ENCODE results near the gene KLC1. TPM values are rescaled to one million over a fixed set of nuclear protein-coding genes. Genes with fewer than 3 reads are reported as not detected.

Gene KLC1
- total and polyA plus RNA-seq, 2 of the 13 experiments (the other 11 are each of a cell fraction or from before 2014, with no cell fraction given) = 53.2 to 63.5 TPM

- TF ChIP-seq CENPBD1 (CRISPR knock-in tag; IDR thresholded peaks at IDR 0.05; ENCODE audit: borderline replicate concordance, low read depth) = no peak
- TF ChIP-seq, protein P1, sequence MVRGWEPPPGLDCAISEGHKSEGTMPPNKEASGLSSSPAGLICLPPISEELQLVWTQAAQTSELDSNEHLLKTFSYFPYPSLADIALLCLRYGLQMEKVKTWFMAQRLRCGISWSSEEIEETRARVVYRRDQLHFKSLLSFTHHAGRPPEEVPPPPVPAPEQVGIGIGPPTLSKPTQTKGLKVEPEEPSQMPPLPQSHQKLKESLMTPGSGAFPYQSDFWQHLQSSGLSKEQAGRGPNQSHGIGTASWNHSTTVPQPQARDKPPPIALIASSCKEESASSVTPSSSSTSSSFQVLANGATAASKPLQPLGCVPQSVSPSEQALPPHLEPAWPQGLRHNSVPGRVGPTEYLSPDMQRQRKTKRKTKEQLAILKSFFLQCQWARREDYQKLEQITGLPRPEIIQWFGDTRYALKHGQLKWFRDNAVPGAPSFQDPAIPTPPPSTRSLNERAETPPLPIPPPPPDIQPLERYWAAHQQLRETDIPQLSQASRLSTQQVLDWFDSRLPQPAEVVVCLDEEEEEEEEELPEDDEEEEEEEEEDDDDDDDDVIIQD (CRISPR knock-in tag; IDR thresholded peaks at IDR 0.05; ENCODE audit: low read depth) = no peak
- TF ChIP-seq, protein P2, sequence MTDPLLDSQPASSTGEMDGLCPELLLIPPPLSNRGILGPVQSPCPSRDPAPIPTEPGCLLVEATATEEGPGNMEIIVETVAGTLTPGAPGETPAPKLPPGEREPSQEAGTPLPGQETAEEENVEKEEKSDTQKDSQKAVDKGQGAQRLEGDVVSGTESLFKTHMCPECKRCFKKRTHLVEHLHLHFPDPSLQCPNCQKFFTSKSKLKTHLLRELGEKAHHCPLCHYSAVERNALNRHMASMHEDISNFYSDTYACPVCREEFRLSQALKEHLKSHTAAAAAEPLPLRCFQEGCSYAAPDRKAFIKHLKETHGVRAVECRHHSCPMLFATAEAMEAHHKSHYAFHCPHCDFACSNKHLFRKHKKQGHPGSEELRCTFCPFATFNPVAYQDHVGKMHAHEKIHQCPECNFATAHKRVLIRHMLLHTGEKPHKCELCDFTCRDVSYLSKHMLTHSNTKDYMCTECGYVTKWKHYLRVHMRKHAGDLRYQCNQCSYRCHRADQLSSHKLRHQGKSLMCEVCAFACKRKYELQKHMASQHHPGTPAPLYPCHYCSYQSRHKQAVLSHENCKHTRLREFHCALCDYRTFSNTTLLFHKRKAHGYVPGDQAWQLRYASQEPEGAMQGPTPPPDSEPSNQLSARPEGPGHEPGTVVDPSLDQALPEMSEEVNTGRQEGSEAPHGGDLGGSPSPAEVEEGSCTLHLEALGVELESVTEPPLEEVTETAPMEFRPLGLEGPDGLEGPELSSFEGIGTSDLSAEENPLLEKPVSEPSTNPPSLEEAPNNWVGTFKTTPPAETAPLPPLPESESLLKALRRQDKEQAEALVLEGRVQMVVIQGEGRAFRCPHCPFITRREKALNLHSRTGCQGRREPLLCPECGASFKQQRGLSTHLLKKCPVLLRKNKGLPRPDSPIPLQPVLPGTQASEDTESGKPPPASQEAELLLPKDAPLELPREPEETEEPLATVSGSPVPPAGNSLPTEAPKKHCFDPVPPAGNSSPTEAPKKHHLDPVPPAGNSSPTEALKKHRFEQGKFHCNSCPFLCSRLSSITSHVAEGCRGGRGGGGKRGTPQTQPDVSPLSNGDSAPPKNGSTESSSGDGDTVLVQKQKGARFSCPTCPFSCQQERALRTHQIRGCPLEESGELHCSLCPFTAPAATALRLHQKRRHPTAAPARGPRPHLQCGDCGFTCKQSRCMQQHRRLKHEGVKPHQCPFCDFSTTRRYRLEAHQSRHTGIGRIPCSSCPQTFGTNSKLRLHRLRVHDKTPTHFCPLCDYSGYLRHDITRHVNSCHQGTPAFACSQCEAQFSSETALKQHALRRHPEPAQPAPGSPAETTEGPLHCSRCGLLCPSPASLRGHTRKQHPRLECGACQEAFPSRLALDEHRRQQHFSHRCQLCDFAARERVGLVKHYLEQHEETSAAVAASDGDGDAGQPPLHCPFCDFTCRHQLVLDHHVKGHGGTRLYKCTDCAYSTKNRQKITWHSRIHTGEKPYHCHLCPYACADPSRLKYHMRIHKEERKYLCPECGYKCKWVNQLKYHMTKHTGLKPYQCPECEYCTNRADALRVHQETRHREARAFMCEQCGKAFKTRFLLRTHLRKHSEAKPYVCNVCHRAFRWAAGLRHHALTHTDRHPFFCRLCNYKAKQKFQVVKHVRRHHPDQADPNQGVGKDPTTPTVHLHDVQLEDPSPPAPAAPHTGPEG (CRISPR knock-in tag; IDR thresholded peaks at IDR 0.05) = no peak
These were observed 38.7 kb downstream of the KLC1 start (continued) for GRCh38 chr14:103667671-103668070.

- ChIA-PET POLR2A (no interaction called here), CTCF (ENCODE audit: low intra/inter-chr PET ratio, low total read pairs) (no interaction called here)
- Histone ChIP-seq H2AFZ (ENCODE audit: low read length) (no peak overlapping the region), H3K9ac (ENCODE audit: insufficient read depth, low read depth, low read length) (no peak overlapping the region), H3K4me1 (ENCODE audit: insufficient read depth, low read length) (no peaks in the 10 kb centered on the region), H3K27ac (ENCODE audit: extremely low read length, insufficient read depth, low read length) (no peak overlapping the region), H3K4me3 (replicated peaks in 1 of 3; ENCODE audit: insufficient read depth in 1 of 3, low read depth in 2 of 3, low read length in 3 of 3) (no peak overlapping the region), H3K79me2 (ENCODE audit: insufficient read depth, low read length) (no peaks in the 10 kb centered on the region), H3K36me3 (replicated peaks in 1 of 2; ENCODE audit: control insufficient read depth in 1 of 2, insufficient read depth in 2 of 2, low read length in 2 of 2) (peaks cover 30 to 59% of the 10 kb centered on the region in 2 experiments; a peak in 4 of 5 replicates), H3K9me3 (ENCODE audit: low read length) (no peaks in the 10 kb centered on the region), H3K27me3 (ENCODE audit: control insufficient read depth in 1 of 2, insufficient read depth in 2 of 2, low read length in 2 of 2) (no peaks in the 10 kb centered on the region), H3K4me2 (ENCODE audit: low read depth, low read length) (no peak overlapping the region), H4K20me1 (ENCODE audit: insufficient read depth, low read length) (no peaks in the 10 kb centered on the region)
- TF ChIP-seq ARNT2 (CRISPR knock-in tag; IDR thresholded peaks at IDR 0.05; ENCODE audit: low read depth) (no peak), ZNF616 (CRISPR knock-in tag; IDR thresholded peaks at IDR 0.05; ENCODE audit: low read depth) (no peak), ZNF609 (CRISPR knock-in tag; IDR thresholded peaks at IDR 0.05; ENCODE audit: borderline replicate concordance) (no peak), NCOA1 (CRISPR knock-in tag; IDR thresholded peaks at IDR 0.05) (no peak)
- no TSS peak for BruUV-seq (replicated peaks)
- FAIRE-seq (no peak), ATAC-seq (no peak), DNase-seq (ENCODE audit: low spot score) (no peak)
- in situ Hi-C loops (cut with HindIII; ENCODE audit: extremely low pct_ligation_motif_present, low pct_unique_long_range_greater_than_20kb) (no loop called here), intact Hi-C loops (cut with micrococcal nuclease; ENCODE audit: unreplicated experiment) (no loop called here)
- 98% methylated on average over 3 of the region's 3 CpGs for WGBS (ENCODE audit: low lambda C conversion rate)
These were observed 39.1 kb downstream of the KLC1 start for GRCh38 chr14:103668117-103668516.

Data from HepG2 (cell line).